ENCODE results near the gene SMARCA5.

DNA sequence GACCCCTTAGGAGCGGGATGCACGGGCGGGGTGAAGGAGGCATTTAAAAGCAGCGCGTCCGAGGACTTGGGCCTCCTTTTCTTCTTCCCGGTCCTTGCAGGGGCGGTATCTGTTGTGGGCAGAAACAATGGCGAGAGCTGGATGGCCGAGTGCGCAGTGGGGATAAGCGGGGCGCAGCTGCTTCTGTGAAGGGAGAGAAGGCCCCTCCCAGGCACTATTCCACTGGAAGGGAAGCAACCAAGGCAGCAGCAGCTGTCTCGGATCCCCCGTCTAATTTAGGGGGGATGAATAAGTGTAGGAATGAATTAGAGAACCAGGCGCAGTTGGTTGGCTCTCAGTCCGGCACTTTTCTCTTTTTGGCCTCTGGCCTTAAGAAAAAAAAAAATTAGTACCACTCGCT is 995 bp downstream of the SMARCA5 start:
- TF ChIP-seq POLR2A (IDR thresholded peaks at IDR 0.05; ENCODE audit: extremely low read depth, insufficient read length) (no peak), MYC (IDR thresholded peaks at IDR 0.05; ENCODE audit: low read depth, low read length) (no peak)
- TF ChIP-seq, protein P1, sequence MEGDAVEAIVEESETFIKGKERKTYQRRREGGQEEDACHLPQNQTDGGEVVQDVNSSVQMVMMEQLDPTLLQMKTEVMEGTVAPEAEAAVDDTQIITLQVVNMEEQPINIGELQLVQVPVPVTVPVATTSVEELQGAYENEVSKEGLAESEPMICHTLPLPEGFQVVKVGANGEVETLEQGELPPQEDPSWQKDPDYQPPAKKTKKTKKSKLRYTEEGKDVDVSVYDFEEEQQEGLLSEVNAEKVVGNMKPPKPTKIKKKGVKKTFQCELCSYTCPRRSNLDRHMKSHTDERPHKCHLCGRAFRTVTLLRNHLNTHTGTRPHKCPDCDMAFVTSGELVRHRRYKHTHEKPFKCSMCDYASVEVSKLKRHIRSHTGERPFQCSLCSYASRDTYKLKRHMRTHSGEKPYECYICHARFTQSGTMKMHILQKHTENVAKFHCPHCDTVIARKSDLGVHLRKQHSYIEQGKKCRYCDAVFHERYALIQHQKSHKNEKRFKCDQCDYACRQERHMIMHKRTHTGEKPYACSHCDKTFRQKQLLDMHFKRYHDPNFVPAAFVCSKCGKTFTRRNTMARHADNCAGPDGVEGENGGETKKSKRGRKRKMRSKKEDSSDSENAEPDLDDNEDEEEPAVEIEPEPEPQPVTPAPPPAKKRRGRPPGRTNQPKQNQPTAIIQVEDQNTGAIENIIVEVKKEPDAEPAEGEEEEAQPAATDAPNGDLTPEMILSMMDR (IDR thresholded peaks at IDR 0.05; ENCODE audit: low read depth, low read length) = no peak
- TF ChIP-seq, protein P2, sequence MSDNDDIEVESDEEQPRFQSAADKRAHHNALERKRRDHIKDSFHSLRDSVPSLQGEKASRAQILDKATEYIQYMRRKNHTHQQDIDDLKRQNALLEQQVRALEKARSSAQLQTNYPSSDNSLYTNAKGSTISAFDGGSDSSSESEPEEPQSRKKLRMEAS (IDR thresholded peaks at IDR 0.05; ENCODE audit: low read depth, low read length) = no peak
